ENCODE results near the gene NR6A1. TPM values are rescaled to one million over a fixed set of nuclear protein-coding genes. Genes with fewer than 3 reads are reported as not detected.

NR6A1 gene
- total and polyA plus RNA-seq, 2 of the 13 experiments (the other 11 are each of a cell fraction or from before 2014, with no cell fraction given), result 28.1 to 31.5 TPM

DNA sequence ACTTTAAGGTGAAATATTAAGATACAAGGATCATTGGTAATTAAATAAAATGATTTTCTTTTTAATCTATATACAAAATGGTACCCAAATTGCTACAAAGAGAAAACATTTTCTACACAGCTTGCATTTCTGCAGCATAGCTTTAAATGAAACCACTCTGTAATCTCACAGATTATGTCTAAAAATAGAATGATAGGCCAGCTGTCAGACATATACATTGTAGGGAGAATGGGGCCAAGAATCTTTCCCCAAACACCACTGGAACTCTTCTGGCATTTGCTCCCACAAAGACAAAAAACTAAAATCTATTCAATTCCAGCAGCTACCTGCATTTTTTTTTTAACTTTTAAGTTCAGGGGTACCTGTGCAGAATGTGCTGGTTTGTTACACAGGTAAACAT lies 139.8 kb downstream of the NR6A1 start:
- CTCF ChIA-PET (ENCODE audit: low intra/inter-chr PET ratio, low total read pairs), result no interaction called here
- Histone ChIP-seq H3K27me3 (ENCODE audit: control insufficient read depth in 1 of 2, insufficient read depth in 2 of 2, low read length in 2 of 2) (no peaks in the 10 kb centered on the region), H3K36me3 (replicated peaks in 1 of 2; ENCODE audit: control insufficient read depth in 1 of 2, insufficient read depth in 2 of 2, low read length in 2 of 2) (no peaks in the 10 kb centered on the region), H3K4me3 (replicated peaks in 1 of 3; ENCODE audit: insufficient read depth in 1 of 3, low read depth in 2 of 3, low read length in 3 of 3) (no peak overlapping the region), H3K4me2 (ENCODE audit: low read depth, low read length) (no peak overlapping the region), H3K4me1 (ENCODE audit: insufficient read depth, low read length) (no peaks in the 10 kb centered on the region), H2AFZ (ENCODE audit: low read length) (no peak overlapping the region), H3K79me2 (ENCODE audit: insufficient read depth, low read length) (peaks cover under 1% of the 10 kb centered on the region), H3K27ac (ENCODE audit: extremely low read length, insufficient read depth, low read length) (no peak overlapping the region), H3K9ac (ENCODE audit: insufficient read depth, low read depth, low read length) (no peak overlapping the region), H4K20me1 (ENCODE audit: insufficient read depth, low read length) (no peaks in the 10 kb centered on the region), H3K9me3 (ENCODE audit: low read length) (no peaks in the 10 kb centered on the region)
- intact Hi-C loops (cut with micrococcal nuclease; ENCODE audit: unreplicated experiment) (no loop called here), in situ Hi-C loops (cut with HindIII; ENCODE audit: extremely low pct_ligation_motif_present, low pct_unique_long_range_greater_than_20kb) (no loop called here)
- BruUV-seq (replicated peaks), result no TSS peak
- ATAC-seq (no peak), DNase-seq (ENCODE audit: low spot score) (no peak), FAIRE-seq (no peak)
- POLR2A ChIA-PET, result no interaction called here
- TF ChIP-seq, protein P1, sequence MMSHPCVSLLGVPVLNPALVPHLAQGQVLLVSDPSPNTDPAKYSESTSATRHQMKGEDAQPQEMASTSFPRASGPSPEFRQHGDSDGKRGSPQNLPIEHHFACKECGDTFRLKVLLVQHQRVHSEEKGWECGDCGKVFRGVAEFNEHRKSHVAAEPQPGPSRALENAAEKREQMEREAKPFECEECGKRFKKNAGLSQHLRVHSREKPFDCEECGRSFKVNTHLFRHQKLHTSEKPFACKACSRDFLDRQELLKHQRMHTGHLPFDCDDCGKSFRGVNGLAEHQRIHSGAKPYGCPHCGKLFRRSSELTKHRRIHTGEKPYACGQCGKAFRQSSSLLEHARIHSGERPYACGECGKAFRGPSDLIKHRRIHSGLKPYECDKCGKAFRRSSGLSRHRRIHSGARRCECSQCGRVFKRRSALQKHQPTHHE (CRISPR knock-in tag; IDR thresholded peaks at IDR 0.05; ENCODE audit: borderline replicate concordance), result no peak
- no peak for TF ChIP-seq ZNF3 (CRISPR knock-in tag; IDR thresholded peaks at IDR 0.05)
- TF ChIP-seq ZNF318 (CRISPR knock-in tag; IDR thresholded peaks at IDR 0.05), result no peak
- no peak for TF ChIP-seq SMARCC2 (IDR thresholded peaks at IDR 0.05)
- no peak for TF ChIP-seq FOXM1 (CRISPR knock-in tag; IDR thresholded peaks at IDR 0.05)
- no peak for TF ChIP-seq ZFP36 (IDR thresholded peaks at IDR 0.05; ENCODE audit: borderline replicate concordance, low read depth, low read length, partially characterized antibody)
- no peak for TF ChIP-seq GABPB1 (CRISPR knock-in tag; IDR thresholded peaks at IDR 0.05)
- no peak for TF ChIP-seq RAD51 (IDR thresholded peaks at IDR 0.05; ENCODE audit: borderline replicate concordance)
- TF ChIP-seq, protein P2, sequence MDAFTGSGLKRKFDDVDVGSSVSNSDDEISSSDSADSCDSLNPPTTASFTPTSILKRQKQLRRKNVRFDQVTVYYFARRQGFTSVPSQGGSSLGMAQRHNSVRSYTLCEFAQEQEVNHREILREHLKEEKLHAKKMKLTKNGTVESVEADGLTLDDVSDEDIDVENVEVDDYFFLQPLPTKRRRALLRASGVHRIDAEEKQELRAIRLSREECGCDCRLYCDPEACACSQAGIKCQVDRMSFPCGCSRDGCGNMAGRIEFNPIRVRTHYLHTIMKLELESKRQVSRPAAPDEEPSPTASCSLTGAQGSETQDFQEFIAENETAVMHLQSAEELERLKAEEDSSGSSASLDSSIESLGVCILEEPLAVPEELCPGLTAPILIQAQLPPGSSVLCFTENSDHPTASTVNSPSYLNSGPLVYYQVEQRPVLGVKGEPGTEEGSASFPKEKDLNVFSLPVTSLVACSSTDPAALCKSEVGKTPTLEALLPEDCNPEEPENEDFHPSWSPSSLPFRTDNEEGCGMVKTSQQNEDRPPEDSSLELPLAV (CRISPR knock-in tag; conservative IDR thresholded peaks at IDR 0.05; ENCODE audit: low read depth), result no peak
- TF ChIP-seq ZNF607 (CRISPR knock-in tag; IDR thresholded peaks at IDR 0.05; ENCODE audit: borderline replicate concordance), result no peak
- no peak for TF ChIP-seq KDM3A (CRISPR knock-in tag; IDR thresholded peaks at IDR 0.05; ENCODE audit: low read depth)
- no peak for TF ChIP-seq ZNF720 (CRISPR knock-in tag; IDR thresholded peaks at IDR 0.05)
- no peak for TF ChIP-seq MBD4 (IDR thresholded peaks at IDR 0.05; ENCODE audit: borderline replicate concordance, low read length)
- no peak for TF ChIP-seq TFAP4 (IDR thresholded peaks at IDR 0.05; ENCODE audit: borderline replicate concordance, low read depth)
